ENCODE results near the gene RABGAP1L.
"Not testable (repeated sequence)": the region's sequence is repeated elsewhere in the genome, so short reads cannot be mapped to it uniquely, and the experiment has no call there.

RABGAP1L gene

GRCh38 chr1:174556392-174556791 lies 397.1 kb downstream of the RABGAP1L start:
- TF ChIP-seq CTCF (conservative IDR thresholded peaks at IDR 0.05), result no peak
- no peak for TF ChIP-seq ZFX (IDR thresholded peaks at IDR 0.05)
- no peak overlapping the region for H3K27ac ChIP-seq

GRCh38 chr1:174568551-174568950 lies 409.2 kb downstream of the RABGAP1L start:
- no peak overlapping the region for H3K27ac ChIP-seq
- TF ChIP-seq CTCF (conservative IDR thresholded peaks at IDR 0.05), result no peak
- no peak for TF ChIP-seq ZFX (IDR thresholded peaks at IDR 0.05)

- TF ChIP-seq ZFX (IDR thresholded peaks at IDR 0.05), result no peak
- TF ChIP-seq CTCF (conservative IDR thresholded peaks at IDR 0.05), result no peak
Measured at GRCh38 chr1:174569240-174569639, 409.9 kb downstream of the RABGAP1L start.

GRCh38 chr1:174572771-174573170 lies 413.5 kb downstream of the RABGAP1L start:
- TF ChIP-seq CTCF (conservative IDR thresholded peaks at IDR 0.05) (no peak), ZFX (IDR thresholded peaks at IDR 0.05) (no peak)
- no peak overlapping the region for H3K27ac ChIP-seq

More at GRCh38 chr1:174569240-174569639, 409.9 kb downstream of the RABGAP1L start:
- peak overlapping the region; percentile 22; the same call in 1 of the 2 replicates for H3K27ac ChIP-seq

GRCh38 chr1:174576120-174576519 lies 416.8 kb downstream of the RABGAP1L start:
- not testable (repeated sequence) for H3K27ac ChIP-seq

GRCh38 chr1:174577681-174578080 lies 418.4 kb downstream of the RABGAP1L start:
- TF ChIP-seq CTCF (conservative IDR thresholded peaks at IDR 0.05), result no peak
- TF ChIP-seq ZFX (IDR thresholded peaks at IDR 0.05), result no peak
- no peak overlapping the region for H3K27ac ChIP-seq

- TF ChIP-seq CTCF (conservative IDR thresholded peaks at IDR 0.05) (no peak), ZFX (IDR thresholded peaks at IDR 0.05) (no peak)
- no peak overlapping the region for H3K27ac ChIP-seq
Measured at GRCh38 chr1:174580801-174581200, 421.5 kb downstream of the RABGAP1L start.

GRCh38 chr1:174583316-174583715 lies 424.0 kb downstream of the RABGAP1L start:
- TF ChIP-seq ZFX (IDR thresholded peaks at IDR 0.05) (no peak), CTCF (conservative IDR thresholded peaks at IDR 0.05) (no peak)
- no peak overlapping the region for H3K27ac ChIP-seq

All from C4-2B (cell line).